Measurements from ENCODE around the gene TPM4. TPM values are rescaled to one million over a fixed set of nuclear protein-coding genes. Genes with fewer than 3 reads are reported as not detected.

Gene TPM4
- total and polyA plus RNA-seq, 7 donors = 24.3 to 57.3 (median 40.8) TPM

DNA sequence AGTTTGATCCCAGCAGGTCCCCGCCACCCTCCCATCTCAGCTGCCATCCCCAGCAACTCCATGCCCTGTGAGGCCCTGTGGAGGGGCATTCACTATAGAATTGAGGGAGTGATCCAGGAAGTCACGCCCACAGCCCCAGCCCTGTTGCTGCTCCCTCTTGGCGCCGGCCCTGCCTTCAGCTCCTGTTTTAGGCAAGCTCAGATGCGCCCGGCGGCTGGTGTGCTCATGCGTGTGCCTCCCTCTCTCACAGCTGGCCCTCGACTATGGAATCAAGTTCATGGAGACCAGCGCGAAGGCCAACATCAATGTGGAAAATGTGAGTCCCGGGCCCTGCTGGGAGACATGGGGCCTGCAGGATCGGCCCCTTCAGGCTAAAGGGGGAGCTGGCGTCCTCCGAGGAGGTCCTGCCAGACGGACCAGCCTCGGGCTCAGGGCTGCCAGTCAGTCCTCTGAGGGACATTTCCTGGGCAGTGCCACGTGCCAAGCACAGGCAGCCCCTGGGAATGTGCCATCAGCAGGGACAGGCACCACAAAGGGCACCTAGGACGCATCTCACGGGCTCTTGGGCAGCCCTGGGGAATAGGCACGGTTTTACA, 51.6 kb downstream of the TPM4 start:
- H3K27me3 ChIP-seq (ENCODE audit: insufficient read depth in 3 of 3, low read length in 2 of 3) = no peaks in the 10 kb centered on the region
- TF ChIP-seq, protein P1, sequence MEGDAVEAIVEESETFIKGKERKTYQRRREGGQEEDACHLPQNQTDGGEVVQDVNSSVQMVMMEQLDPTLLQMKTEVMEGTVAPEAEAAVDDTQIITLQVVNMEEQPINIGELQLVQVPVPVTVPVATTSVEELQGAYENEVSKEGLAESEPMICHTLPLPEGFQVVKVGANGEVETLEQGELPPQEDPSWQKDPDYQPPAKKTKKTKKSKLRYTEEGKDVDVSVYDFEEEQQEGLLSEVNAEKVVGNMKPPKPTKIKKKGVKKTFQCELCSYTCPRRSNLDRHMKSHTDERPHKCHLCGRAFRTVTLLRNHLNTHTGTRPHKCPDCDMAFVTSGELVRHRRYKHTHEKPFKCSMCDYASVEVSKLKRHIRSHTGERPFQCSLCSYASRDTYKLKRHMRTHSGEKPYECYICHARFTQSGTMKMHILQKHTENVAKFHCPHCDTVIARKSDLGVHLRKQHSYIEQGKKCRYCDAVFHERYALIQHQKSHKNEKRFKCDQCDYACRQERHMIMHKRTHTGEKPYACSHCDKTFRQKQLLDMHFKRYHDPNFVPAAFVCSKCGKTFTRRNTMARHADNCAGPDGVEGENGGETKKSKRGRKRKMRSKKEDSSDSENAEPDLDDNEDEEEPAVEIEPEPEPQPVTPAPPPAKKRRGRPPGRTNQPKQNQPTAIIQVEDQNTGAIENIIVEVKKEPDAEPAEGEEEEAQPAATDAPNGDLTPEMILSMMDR (IDR thresholded peaks at IDR 0.05) = no peak
- H3K4me1 ChIP-seq = no peaks in the 10 kb centered on the region
- ATAC-seq = no peak
- H3K27ac ChIP-seq = no peak overlapping the region
- no peak for DNase-seq
- H3K9me3 ChIP-seq = no peaks in the 10 kb centered on the region
- intact Hi-C loops (cut with DNase I) = no loop called here
- H3K4me3 ChIP-seq = no peak overlapping the region
- WGBS, 3 donors = 81 to 92% (median 88%) methylated on average over 21 of the region's 21 CpGs
- H3K36me3 ChIP-seq (ENCODE audit: insufficient read depth in 1 of 2, low read depth in 1 of 2) = peaks cover 13 to 85% of the 10 kb centered on the region in 2 donors

DNA sequence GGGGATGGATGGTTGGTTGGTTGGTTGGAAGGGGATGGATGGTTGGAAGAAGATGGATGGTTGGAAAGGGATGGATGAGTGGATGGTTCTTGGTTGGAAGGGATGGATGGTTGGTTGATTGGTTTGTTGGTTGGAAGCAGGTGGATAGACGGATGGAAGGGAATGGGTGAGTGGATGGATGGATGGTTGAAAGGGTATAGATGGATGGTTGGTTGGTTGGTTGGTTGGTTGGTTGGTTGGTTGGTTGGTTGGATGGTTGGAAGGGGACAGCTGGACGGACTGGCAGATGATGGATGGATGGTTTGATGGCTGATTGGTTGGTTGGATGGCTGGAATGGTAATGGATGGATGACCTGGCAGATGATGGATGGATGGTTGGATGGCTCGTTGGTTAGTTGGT, 55.4 kb downstream of the TPM4 start:
- Histone ChIP-seq H3K27ac (no peak overlapping the region), H3K9me3 (no peaks in the 10 kb centered on the region), H3K36me3 (ENCODE audit: insufficient read depth in 1 of 2, low read depth in 1 of 2) (peaks cover 13 to 63% of the 10 kb centered on the region in 2 donors), H3K27me3 (ENCODE audit: insufficient read depth in 3 of 3, low read length in 2 of 3) (no peaks in the 10 kb centered on the region), H3K4me1 (no peaks in the 10 kb centered on the region), H3K4me3 (no peak overlapping the region)
- TF ChIP-seq, protein P1 (IDR thresholded peaks at IDR 0.05) = no peak
- DNase-seq (no peak), ATAC-seq (no peak)
- 98% methylated on average over 3 of the region's 3 CpGs for WGBS, 3 donors
- intact Hi-C loops (cut with DNase I) = no loop called here

DNA sequence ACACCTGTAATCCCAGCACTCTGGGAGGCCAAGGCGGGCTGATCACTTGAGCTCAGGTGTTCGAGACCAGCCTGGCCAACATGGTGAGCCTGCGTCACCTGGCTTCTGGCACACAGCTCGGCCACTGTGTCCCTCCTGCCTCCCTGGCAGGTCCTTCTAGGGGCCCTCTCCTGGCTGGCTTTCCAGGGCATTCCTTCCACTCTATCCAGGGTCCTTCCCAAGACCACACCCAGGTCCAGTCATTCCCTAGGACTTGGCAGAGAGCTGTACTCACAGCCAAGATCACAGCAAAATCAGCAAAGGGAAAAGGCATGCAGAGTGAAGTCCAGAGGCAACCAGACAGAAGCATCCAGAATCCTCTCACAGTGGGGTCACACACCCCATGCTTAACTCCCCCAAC, 57.5 kb downstream of the TPM4 start:
- Histone ChIP-seq H3K9me3 (no peaks in the 10 kb centered on the region), H3K27ac (no peak overlapping the region), H3K36me3 (ENCODE audit: insufficient read depth in 1 of 2, low read depth in 1 of 2) (peaks cover 8 to 41% of the 10 kb centered on the region in 2 donors), H3K27me3 (ENCODE audit: insufficient read depth in 3 of 3, low read length in 2 of 3) (no peaks in the 10 kb centered on the region), H3K4me3 (no peak overlapping the region), H3K4me1 (no peaks in the 10 kb centered on the region)
- TF ChIP-seq, protein P1 (IDR thresholded peaks at IDR 0.05) = no peak
- intact Hi-C loops (cut with DNase I) = no loop called here
- whole genome bisulfite sequencing, 3 donors = 93 to 97% (median 95%) methylated on average over 4 of the region's 4 CpGs
- no peak for ATAC-seq
- DNase-seq = no peak

DNA sequence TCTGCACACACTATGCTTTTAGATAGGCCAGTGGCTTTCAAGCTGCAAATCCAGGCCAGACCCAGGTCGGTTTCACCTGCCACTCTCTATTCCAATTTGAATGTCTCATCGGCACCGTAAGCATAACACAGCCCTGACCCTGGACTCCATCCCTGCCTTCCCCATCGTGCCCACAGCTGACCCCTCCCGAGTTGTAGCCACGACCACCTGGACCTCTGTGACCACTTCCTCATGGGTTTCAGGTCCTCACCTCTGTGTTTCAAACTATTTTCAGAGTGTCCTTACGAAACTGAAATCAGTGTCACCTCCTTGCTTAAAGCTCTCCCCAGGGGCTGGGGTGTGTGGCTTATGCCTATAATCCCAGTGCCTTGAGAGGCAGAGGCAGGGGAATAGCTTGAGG, 58.2 kb downstream of the TPM4 start:
- no peak overlapping the region for H3K4me3 ChIP-seq
- H3K4me1 ChIP-seq = no peaks in the 10 kb centered on the region
- WGBS, 3 donors = 75 to 81% (median 79%) methylated on average over 7 of the region's 7 CpGs
- no peaks in the 10 kb centered on the region for H3K27me3 ChIP-seq (ENCODE audit: insufficient read depth in 3 of 3, low read length in 2 of 3)
- H3K36me3 ChIP-seq (ENCODE audit: insufficient read depth in 1 of 2, low read depth in 1 of 2) = peaks cover 8 to 34% of the 10 kb centered on the region in 2 donors
- H3K9me3 ChIP-seq = no peaks in the 10 kb centered on the region
- no peak for ATAC-seq
- no peak overlapping the region for H3K27ac ChIP-seq
- intact Hi-C loops (cut with DNase I) = no loop called here
- DNase-seq = no peak
- TF ChIP-seq, protein P1 (IDR thresholded peaks at IDR 0.05) = no peak
